Loucy (cell line): ENCODE measurements around the gene LSM12.
A peak's percentile ranks its signal among the peaks of the same experiment; 100 is the strongest.

Source experiments
- H2AFZ ChIP-seq: fragments of 200-600 bp; sonication (generic); 2 replicates; pipeline ENCODE4 v1.6.0; 2016; ENCODE audit warnings: antibody characterized with exemption, mild to moderate bottlenecking, low read length, moderate library complexity
- H3F3A ChIP-seq: fragments of 200-600 bp; 2 replicates; pipeline ENCODE4 v1.6.0; 2016; ENCODE audit warnings: antibody characterized with exemption, low read depth, mild to moderate bottlenecking
- H3K27me3 ChIP-seq: fragments of 200-600 bp; sonication (generic); 2 replicates; pipeline ENCODE4 v1.6.1; 2014; ENCODE audit warnings: low read length, mild to moderate bottlenecking; ENCODE audit not compliant: insufficient read depth, poor library complexity, severe bottlenecking
- H3K36me3 ChIP-seq: fragments of 200-600 bp; sonication (generic); 2 replicates; pipeline ENCODE4 v1.6.1; 2016; ENCODE audit warnings: low read length; ENCODE audit not compliant: insufficient read depth
- H3K4me1 ChIP-seq: fragments of 200-600 bp; sonication (generic); 2 replicates; pipeline ENCODE4 v1.5.1; 2014; ENCODE audit warnings: low read length, mild to moderate bottlenecking; ENCODE audit not compliant: insufficient read depth, poor library complexity, severe bottlenecking
- H3K4me2 ChIP-seq: fragments of 200-600 bp; sonication (generic); 2 replicates; pipeline ENCODE4 v1.6.0; 2014; ENCODE audit warnings: antibody characterized with exemption, low read length, low read depth, mild to moderate bottlenecking; ENCODE audit not compliant: poor library complexity, severe bottlenecking
- H3K4me3 ChIP-seq: fragments of 200-600 bp; sonication (generic); 2 replicates; pipeline ENCODE4 v1.5.1; 2014; ENCODE audit warnings: low read length, mild to moderate bottlenecking, mixed read lengths; ENCODE audit not compliant: poor library complexity, severe bottlenecking
- H3K79me2 ChIP-seq: fragments of 200-600 bp; sonication (generic); 2 replicates; pipeline ENCODE4 v1.6.1; 2014; ENCODE audit warnings: low read length; ENCODE audit not compliant: insufficient read depth
- H3K9ac ChIP-seq: fragments of 200-600 bp; sonication (generic); 2 replicates; pipeline ENCODE4 v1.6.0; 2014; ENCODE audit warnings: mild to moderate bottlenecking, low read depth, low read length, moderate library complexity; ENCODE audit not compliant: poor library complexity, severe bottlenecking
- H3K9me2 ChIP-seq: fragments of 200-600 bp; sonication (generic); replicated peaks from 2 replicates; pipeline ENCODE4 v1.6.1; 2016; ENCODE audit warnings: low read depth, low read length, mixed read lengths
- H3K9me3 ChIP-seq: fragments of 200-600 bp; sonication (generic); 2 replicates; pipeline ENCODE4 v1.6.1; 2014; ENCODE audit warnings: mild to moderate bottlenecking, antibody characterized with exemption, low read length, low read depth; ENCODE audit not compliant: insufficient read depth
- H4K20me1 ChIP-seq: fragments of 200-600 bp; sonication (generic); 2 replicates; pipeline ENCODE4 v1.6.0; 2014; ENCODE audit warnings: antibody characterized with exemption, low read length, mild to moderate bottlenecking; ENCODE audit not compliant: insufficient read depth, poor library complexity, severe bottlenecking
- EZH2phosphoT487 ChIP-seq: fragments of 200-600 bp; IDR thresholded peaks from 2 replicates; pipeline ENCODE4 v1.6.1; 2018; ENCODE audit warnings: antibody characterized with exemption, mild to moderate bottlenecking, moderate library complexity, borderline replicate concordance
- TF ChIP-seq, protein P1 (sequence below): fragments of 200-600 bp; sonication (generic); conservative IDR thresholded peaks from 2 replicates; pipeline ENCODE4 v1.5.1; 2014; ENCODE audit warnings: mild to moderate bottlenecking, antibody characterized with exemption, low read length

The LSM12 gene

DNA sequence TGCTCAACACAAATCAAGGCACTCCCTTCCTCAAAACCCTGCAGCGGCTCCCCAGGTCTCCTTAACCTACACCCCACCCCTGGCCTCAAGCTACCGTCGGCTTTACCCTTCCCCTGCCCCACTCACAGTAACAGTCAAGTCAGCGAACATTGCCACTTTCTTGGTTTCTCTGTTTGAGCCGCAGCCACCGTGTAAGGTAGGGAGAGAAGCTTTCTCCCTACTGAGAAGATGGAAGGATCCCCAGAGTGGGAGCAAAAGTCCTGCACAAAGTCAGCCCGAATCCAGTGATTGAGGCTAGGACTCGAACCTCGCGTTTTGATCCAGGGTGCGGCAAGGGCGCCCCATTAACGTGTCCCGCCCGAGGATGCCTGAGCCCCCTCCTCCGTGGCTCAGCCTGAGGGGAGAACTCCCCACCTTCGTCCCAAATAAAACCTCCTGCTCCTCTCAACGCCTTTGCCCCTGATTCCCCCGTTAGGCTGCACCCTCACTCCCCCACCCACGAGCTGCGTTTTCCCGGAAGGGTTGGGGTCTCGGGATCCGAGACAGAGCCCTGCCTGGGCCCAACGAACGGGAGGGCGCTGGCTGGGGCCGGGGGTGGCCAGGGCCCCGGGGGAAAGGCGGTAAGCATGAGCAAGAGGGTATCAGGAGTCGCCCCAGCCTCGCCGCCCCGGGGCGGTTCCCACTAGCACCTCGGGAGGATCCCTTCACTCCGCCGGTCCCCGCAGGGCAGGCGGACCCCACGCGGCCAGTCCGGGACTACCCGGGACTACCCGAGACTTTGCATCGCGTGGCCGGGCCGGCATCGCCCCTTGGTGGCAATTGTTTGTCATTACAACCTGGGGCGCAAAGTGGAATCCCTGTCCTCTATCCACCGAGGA, 72.0 kb downstream of the LSM12 start:
- Histone ChIP-seq H3K4me2 (peak overlapping the region; percentile 44), H3K79me2 (no peaks in the 10 kb centered on the region), H3K27me3 (no peaks in the 10 kb centered on the region), H3K36me3 (no peaks in the 10 kb centered on the region), H4K20me1 (no peaks in the 10 kb centered on the region), H2AFZ (peak overlapping the region; percentile 62), H3K9ac (no peak overlapping the region), H3F3A (no peaks in the 10 kb centered on the region), H3K4me1 (no peaks in the 10 kb centered on the region), H3K9me3 (no peaks in the 10 kb centered on the region), H3K9me2 (no peaks in the 10 kb centered on the region), H3K4me3 (no peak overlapping the region)
- TF ChIP-seq, protein P1, sequence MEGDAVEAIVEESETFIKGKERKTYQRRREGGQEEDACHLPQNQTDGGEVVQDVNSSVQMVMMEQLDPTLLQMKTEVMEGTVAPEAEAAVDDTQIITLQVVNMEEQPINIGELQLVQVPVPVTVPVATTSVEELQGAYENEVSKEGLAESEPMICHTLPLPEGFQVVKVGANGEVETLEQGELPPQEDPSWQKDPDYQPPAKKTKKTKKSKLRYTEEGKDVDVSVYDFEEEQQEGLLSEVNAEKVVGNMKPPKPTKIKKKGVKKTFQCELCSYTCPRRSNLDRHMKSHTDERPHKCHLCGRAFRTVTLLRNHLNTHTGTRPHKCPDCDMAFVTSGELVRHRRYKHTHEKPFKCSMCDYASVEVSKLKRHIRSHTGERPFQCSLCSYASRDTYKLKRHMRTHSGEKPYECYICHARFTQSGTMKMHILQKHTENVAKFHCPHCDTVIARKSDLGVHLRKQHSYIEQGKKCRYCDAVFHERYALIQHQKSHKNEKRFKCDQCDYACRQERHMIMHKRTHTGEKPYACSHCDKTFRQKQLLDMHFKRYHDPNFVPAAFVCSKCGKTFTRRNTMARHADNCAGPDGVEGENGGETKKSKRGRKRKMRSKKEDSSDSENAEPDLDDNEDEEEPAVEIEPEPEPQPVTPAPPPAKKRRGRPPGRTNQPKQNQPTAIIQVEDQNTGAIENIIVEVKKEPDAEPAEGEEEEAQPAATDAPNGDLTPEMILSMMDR = peak; percentile 91
- TF ChIP-seq EZH2phosphoT487 = no peak

- TF ChIP-seq, protein P1 = no peak
- TF ChIP-seq EZH2phosphoT487 = no peak
- Histone ChIP-seq H4K20me1 (no peaks in the 10 kb centered on the region), H3K4me2 (no peak overlapping the region), H3K27me3 (no peaks in the 10 kb centered on the region), H2AFZ (no peak overlapping the region), H3K4me3 (no peak overlapping the region), H3K36me3 (no peaks in the 10 kb centered on the region), H3K9me2 (no peaks in the 10 kb centered on the region), H3F3A (no peaks in the 10 kb centered on the region), H3K79me2 (no peaks in the 10 kb centered on the region), H3K9ac (no peak overlapping the region), H3K4me1 (no peaks in the 10 kb centered on the region), H3K9me3 (no peaks in the 10 kb centered on the region)
Measured at GRCh38 chr17:43992641-43993040, 73.8 kb downstream of the LSM12 start.

GRCh38 chr17:43988301-43988700, 78.2 kb downstream of the LSM12 start:
- H3K36me3 ChIP-seq = no peaks in the 10 kb centered on the region
- no peaks in the 10 kb centered on the region for H3K79me2 ChIP-seq
- no peak overlapping the region for H3K4me3 ChIP-seq
- no peaks in the 10 kb centered on the region for H3K9me2 ChIP-seq
- no peaks in the 10 kb centered on the region for H3F3A ChIP-seq
- no peaks in the 10 kb centered on the region for H3K27me3 ChIP-seq
- H3K4me2 ChIP-seq = no peak overlapping the region
- H3K4me1 ChIP-seq = no peaks in the 10 kb centered on the region
- no peaks in the 10 kb centered on the region for H4K20me1 ChIP-seq
- H3K9ac ChIP-seq = no peak overlapping the region
- TF ChIP-seq, protein P1 = no peak
- no peak for TF ChIP-seq EZH2phosphoT487
- no peak overlapping the region for H2AFZ ChIP-seq
- no peaks in the 10 kb centered on the region for H3K9me3 ChIP-seq
